Neural cell (in vitro differentiated cells): ENCODE measurements around the gene TRPM2.

Source experiments
- EP300 ChIP-seq: fragments of 450-650 bp; conservative IDR thresholded peaks from 2 replicates; pipeline ENCODE4 v1.6.1; 2014; ENCODE audit warnings: antibody characterized with exemption, mild to moderate bottlenecking, moderate library complexity; ENCODE audit not compliant: poor library complexity, severe bottlenecking
- EZH2 ChIP-seq: fragments of 200-600, 300-800 bp; shearing (Covaris generic), sonication (generic); IDR thresholded peaks from 2 replicates; pipeline ENCODE4 v1.6.1; 2014; ENCODE audit warnings: antibody characterized with exemption, low read length, borderline replicate concordance, mild to moderate bottlenecking; ENCODE audit not compliant: insufficient read depth, poor library complexity, severe bottlenecking
- POLR2AphosphoS5 ChIP-seq: IDR thresholded peaks from 2 replicates; pipeline ENCODE4 v1.6.1; 2012
- REST ChIP-seq: IDR thresholded peaks from 2 replicates; pipeline ENCODE4 v1.6.1; 2012; ENCODE audit warnings: borderline replicate concordance
- SMC3 ChIP-seq: fragments of 450-650 bp; conservative IDR thresholded peaks from 2 replicates; pipeline ENCODE4 v1.6.1; 2014; ENCODE audit warnings: antibody characterized with exemption, mild to moderate bottlenecking, moderate library complexity; ENCODE audit not compliant: poor library complexity
- TAF1 ChIP-seq: IDR thresholded peaks from 2 replicates; pipeline ENCODE4 v1.6.1; 2012; ENCODE audit warnings: low read depth
- TF ChIP-seq, protein P1 (sequence below): fragments of 450-650 bp; IDR thresholded peaks from 2 replicates; pipeline ENCODE4 v1.5.1; 2014; ENCODE audit warnings: antibody characterized with exemption, mild to moderate bottlenecking, moderate library complexity; ENCODE audit not compliant: poor library complexity, severe bottlenecking

- TF ChIP-seq, protein P1, sequence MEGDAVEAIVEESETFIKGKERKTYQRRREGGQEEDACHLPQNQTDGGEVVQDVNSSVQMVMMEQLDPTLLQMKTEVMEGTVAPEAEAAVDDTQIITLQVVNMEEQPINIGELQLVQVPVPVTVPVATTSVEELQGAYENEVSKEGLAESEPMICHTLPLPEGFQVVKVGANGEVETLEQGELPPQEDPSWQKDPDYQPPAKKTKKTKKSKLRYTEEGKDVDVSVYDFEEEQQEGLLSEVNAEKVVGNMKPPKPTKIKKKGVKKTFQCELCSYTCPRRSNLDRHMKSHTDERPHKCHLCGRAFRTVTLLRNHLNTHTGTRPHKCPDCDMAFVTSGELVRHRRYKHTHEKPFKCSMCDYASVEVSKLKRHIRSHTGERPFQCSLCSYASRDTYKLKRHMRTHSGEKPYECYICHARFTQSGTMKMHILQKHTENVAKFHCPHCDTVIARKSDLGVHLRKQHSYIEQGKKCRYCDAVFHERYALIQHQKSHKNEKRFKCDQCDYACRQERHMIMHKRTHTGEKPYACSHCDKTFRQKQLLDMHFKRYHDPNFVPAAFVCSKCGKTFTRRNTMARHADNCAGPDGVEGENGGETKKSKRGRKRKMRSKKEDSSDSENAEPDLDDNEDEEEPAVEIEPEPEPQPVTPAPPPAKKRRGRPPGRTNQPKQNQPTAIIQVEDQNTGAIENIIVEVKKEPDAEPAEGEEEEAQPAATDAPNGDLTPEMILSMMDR: no peak
- TF ChIP-seq EZH2 (no peak), POLR2AphosphoS5 (no peak), SMC3 (no peak), REST (no peak), TAF1 (no peak), EP300 (no peak)
Measured at GRCh38 chr21:44353191-44353970, at the start of gene TRPM2.
